HG02840 (cell line): Measurements from ENCODE around the gene THOC6.

ENCODE experiments used
- ATAC-seq: cut with Tn5 transposase; IDR thresholded peaks from one replicate; pipeline ENCODE4 v1.9.1; 2021; ENCODE audit warnings: mild to moderate bottlenecking, moderate library complexity, moderate number of reproducible peaks; ENCODE audit not compliant: unreplicated experiment, low FRiP score

Gene THOC6

DNA sequence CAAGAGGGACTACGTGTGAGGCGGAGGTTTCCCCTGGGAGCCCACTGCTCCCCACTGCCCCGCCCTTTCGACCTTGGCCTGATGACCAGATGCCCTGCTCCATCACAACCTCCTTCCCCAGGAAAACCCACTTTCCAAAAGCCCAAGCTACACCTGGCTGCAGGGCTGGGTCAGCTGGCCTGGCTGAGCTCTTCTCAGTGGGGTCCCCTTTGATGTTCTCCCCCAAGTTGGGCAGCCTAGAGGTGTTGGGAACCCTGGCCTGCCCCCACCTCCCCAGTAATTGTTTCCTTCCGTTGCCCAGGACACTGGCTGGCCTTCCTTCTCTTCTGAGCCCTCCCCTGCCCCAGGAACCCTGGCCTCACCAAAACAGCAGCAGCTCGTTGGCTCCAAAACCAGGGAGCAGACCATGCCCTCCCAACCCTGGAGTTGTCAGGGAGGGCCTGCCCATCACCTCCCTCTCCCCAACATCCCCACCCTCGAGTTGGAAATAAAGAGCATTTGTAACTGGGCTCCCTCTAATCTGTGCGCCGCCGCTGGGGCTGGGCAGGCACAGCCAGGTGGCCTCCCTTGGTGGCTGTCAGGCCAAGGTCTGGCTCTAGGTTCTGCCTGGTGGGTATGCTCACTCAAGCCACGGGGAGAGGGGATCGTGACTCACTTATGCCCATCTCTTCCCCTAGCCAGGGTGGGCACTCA lies 9.7 kb upstream of the THOC6 start:
- ATAC-seq: no peak

DNA sequence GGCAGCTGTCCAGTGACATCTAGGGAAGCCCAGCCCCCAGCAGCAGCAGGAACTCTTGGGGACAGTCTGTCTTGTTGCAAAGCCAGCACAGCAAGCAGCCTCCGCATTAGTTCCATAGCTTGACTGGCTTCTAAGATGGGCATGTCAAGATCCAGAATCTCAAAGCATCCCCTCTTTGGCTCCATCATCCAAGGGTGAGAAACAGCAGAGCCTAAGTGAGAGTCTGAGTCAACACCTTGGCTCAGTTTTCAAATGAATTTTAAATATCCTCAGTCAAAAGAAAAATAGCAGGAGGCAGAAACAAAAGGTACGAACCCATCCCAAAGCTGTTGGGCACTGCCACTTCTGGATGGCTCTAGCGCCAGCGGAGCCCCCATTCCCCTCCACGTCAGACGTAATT lies 8.9 kb upstream of the THOC6 start:
- ATAC-seq: no peak

DNA sequence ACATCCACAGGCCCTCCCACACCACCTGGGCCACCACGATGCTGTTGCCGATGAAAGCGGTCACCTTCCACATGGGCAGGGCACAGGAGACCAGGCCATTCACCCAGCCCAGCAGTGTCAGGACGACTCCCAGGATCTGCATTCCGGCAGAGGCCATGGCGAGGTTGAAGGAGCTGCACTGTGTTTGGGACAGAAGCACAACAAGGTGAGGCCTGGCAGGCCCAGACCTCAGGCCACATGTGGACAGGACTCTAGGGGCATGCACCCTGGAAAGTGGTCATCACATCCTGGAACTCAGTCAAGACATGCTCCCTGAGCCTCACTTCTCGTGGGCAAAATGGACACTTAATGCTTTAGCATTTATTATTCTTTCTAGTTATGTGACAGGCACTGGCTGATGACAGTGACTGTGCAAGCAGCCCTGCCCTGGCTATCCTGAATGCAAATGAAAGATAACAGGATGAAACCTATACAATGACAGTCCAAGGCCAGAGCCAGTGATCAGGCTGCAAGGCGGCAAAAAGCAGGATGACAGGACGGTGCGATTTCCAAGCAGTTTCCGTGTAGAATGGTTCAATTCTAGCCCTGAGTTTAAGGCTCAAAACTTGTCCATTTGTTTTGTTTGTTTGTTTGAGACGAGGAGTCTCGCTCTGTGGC lies 7.8 kb upstream of the THOC6 start:
- no peak for ATAC-seq

- no peak for ATAC-seq
Measured at GRCh38 chr16:3017344-3017743, 6.5 kb upstream of the THOC6 start.

- ATAC-seq: no peak
Measured at GRCh38 chr16:3017794-3018506, 5.9 kb upstream of the THOC6 start, which contains the start of gene CLDN6. TSS of gene CLDN6 (minus strand) at chr16:3018183. CDS start at chr16:3016021, 2,162 bp downstream.

DNA sequence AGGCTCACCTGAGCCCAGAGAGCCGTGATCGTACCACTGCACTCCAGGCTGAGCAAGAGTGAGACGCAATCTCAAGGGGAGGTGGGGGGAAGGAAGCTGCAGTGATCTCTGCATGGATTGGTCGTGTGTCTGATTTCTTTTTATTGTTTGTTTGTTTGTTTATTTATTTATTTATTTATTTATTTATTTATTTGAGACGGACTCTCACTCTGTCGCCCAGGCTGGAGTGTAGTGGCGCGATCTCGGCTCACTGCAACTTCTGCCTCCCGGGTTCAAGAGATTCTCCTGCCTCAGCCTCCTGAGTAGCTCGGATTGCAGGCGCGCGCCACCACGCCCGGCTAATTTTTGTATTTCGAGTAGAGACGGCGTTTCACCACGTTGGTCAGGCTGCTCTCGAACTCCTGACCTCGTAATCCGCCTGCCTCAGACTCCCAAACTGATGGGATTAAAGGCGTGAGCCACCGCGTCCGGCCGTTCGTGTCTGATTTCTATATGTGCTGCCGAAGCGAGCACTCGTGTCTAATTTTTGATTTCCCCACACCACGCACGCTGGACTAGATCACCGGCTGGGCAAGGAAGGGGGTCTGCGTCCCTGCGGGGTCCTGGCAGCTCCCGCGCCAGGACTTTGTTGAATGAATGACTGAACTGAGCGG lies 4.1 kb upstream of the THOC6 start:
- no peak for ATAC-seq

- no peak for ATAC-seq
Measured at GRCh38 chr16:3020247-3020603, 3.6 kb upstream of the THOC6 start, which contains the start of gene TNFRSF12A. TSS of gene TNFRSF12A (plus strand) at chr16:3020368. CDS start at chr16:3020398, 30 bp downstream.

- ATAC-seq: no peak
Measured at GRCh38 chr16:3020604-3021448, 3.0 kb upstream of the THOC6 start.

DNA sequence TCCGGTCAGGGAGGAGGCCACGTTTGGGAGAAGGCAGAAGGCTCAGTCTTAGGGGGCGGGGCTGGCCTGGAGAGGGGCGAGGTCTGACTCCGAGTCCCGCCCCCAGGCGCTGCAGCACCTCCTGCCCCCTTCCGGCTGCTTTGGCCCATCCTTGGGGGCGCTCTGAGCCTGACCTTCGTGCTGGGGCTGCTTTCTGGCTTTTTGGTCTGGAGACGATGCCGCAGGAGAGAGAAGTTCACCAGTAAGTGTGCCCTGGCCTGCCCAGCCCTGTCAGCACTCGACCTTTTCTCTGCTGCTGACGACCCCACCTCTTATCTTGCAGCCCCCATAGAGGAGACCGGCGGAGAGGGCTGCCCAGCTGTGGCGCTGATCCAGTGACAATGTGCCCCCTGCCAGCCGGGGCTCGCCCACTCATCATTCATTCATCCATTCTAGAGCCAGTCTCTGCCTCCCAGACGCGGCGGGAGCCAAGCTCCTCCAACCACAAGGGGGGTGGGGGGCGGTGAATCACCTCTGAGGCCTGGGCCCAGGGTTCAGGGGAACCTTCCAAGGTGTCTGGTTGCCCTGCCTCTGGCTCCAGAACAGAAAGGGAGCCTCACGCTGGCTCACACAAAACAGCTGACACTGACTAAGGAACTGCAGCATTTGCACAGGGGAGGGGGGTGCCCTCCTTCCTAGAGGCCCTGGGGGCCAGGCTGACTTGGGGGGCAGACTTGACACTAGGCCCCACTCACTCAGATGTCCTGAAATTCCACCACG lies 2.2 kb upstream of the THOC6 start:
- ATAC-seq: no peak

DNA sequence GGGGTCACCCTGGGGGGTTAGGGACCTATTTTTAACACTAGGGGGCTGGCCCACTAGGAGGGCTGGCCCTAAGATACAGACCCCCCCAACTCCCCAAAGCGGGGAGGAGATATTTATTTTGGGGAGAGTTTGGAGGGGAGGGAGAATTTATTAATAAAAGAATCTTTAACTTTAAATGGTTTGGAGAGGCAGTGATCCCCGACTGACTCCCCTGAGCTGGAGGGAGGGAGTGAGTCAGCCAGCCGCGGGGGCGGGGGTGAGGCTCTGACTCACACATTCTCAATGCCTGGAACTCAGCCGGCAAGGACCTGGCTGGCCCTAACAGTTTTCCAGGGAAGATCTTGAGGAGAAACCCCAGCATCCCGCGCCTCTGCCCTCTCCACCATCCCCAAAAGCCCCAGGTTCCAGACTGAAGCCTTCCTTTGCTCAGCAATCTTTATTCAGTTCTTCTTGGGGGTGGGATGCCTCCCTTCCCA lies 1.6 kb upstream of the THOC6 start:
- no peak for ATAC-seq

GRCh38 chr16:3022684-3023414 lies 986 bp upstream of the THOC6 start:
- no peak for ATAC-seq

- ATAC-seq: no peak
Measured at GRCh38 chr16:3023415-3023668, 493 bp upstream of the THOC6 start.

- no peak for ATAC-seq
Measured at GRCh38 chr16:3025032-3026002, 1.5 kb downstream of the THOC6 start.

GRCh38 chr16:3026003-3026378 lies 2.2 kb downstream of the THOC6 start:
- no peak for ATAC-seq

DNA sequence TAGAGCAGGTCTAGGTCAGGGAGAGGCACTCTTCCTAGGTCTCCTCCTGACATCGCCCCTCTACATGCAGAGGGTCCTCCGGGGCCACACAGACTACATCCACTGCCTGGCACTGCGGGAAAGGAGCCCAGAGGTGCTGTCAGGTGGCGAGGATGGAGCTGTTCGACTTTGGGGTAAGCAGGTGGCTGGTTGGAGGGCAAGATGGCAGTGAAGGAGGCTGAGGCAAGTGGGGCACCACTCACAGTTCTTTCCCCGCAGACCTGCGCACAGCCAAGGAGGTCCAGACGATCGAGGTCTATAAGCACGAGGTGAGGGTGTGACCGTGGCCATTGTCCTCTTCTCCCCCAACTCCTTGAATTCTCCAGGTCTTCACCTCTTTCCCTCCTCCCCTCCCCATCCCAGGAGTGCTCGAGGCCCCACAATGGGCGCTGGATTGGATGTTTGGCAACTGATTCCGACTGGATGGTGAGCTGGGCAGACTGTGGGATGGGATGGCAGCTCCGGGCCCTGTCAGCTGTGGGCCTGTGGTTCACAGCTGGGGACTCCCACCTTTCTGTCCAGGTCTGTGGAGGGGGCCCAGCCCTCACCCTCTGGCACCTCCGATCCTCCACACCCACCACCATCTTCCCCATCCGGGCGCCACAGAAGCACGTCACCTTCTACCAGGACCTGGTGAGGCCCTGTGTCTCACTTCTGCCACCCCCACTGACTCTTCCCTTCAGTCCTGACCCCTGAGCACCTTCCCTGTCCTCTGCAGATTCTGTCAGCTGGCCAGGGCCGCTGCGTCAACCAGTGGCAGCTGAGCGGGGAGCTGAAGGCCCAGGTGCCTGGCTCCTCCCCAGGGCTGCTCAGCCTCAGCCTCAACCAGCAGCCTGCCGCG lies 3.0 kb downstream of the THOC6 start:
- no peak for ATAC-seq

GRCh38 chr16:3027489-3027795 lies 3.6 kb downstream of the THOC6 start:
- no peak for ATAC-seq
